ENCODE data around the gene RBBP8NL.

DNA sequence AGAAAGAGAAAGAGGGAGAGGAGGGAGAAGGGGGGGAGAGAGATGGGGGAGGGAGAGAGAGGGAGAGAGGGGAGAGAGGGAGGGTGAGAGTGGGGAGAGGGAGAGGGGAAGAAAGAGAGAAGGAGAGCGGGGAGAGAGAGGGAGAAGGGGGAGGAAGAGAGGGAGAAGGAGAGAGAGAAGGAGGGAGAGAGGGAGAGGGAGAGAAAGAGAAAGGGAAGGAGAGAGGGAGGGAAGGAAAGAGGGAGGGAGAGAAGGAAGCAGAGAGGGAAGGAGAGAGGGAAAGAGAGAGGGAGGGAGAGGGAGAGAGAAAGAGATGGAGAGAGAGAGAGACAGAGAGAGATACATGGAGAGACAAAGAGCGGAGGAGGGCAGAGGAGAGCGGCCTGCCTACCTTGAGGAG lies 24.6 kb upstream of the RBBP8NL start:
- no peak for TF ChIP-seq POLR2A (IDR thresholded peaks at IDR 0.05; ENCODE audit: low read length)
- TF ChIP-seq GATA1 (IDR thresholded peaks at IDR 0.05; ENCODE audit: low read depth, low read length) = no peak
